A549 treated with GW870086 at 1 μM for 4 hours (cell line): ENCODE measurements around the gene MTHFD1L. TPM values are rescaled to one million over a fixed set of nuclear protein-coding genes. Genes with fewer than 3 reads are reported as not detected.

Source experiments
- total RNA-seq: library from RNA; stranded (reverse); fragments of 200-300 nt; extraction: Qiagen RNA extraction; gene quantifications from 5 replicates; pipeline ENCODE4 v1.2.3, GENCODE V29; 2022; ENCODE audit warnings: low read depth

Gene MTHFD1L
- 40.3 to 46.1 TPM (median 43.6 TPM) in 5 replicates for total RNA-seq

GRCh38 chr6:150865406-150866146 lies at the start of gene MTHFD1L:
Gene MTHFD1L (plus strand): TSS chr6:150865702. CDS start chr6:150865823, 121 bp downstream.

